ENCODE results near the gene JARID2.

DNA sequence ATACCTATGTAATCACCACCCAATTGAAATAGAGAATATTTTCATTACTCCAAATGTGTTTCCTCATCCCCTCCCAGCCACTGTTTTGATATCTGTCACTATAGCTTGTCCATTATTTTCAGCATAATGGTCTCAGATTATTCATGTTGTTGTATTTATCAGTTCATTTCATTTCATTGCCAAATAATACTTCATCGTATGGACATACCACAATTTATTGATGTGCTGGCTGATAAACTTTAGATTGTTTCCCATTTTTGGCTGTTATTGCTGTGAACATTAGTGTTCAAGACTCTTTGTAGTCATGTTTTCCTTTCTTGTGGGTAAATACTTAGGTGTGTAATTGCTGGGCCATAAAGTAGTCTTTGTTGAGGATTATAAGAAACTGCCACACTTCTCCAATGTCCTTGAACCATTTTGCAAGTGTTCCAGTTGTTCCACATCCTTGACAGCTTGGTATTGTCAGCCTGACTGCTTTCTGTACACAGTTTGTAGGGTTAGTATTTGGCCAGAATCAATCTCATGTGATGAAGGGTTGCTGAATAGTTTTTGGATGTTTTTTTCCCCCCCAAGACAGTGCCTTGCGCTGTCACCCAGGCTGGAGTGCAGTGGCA, 44.3 kb downstream of the JARID2 start:
- TF ChIP-seq CTCF (IDR thresholded peaks at IDR 0.05; ENCODE audit: insufficient read depth, low read length, poor library complexity, severe bottlenecking) (no peak), EZH2phosphoT487 (conservative IDR thresholded peaks at IDR 0.05; ENCODE audit: low read length) (no peak)

Data from SU-DHL-6 (cell line).